ENCODE measurements around the gene CCNB1IP1.
"Not testable (repeated sequence)": the region's sequence is repeated elsewhere in the genome, so short reads cannot be mapped to it uniquely, and the experiment has no call there.

Gene CCNB1IP1

GRCh38 chr14:20347747-20348146, 14.7 kb upstream of the CCNB1IP1 start:
- H3K4me3 ChIP-seq (ENCODE audit: low read depth, low read length): no peak overlapping the region
- no peak for TF ChIP-seq CTCF (IDR thresholded peaks at IDR 0.05; ENCODE audit: borderline replicate concordance, insufficient read depth, low read depth, low read length)

GRCh38 chr14:20346713-20347112, 13.6 kb upstream of the CCNB1IP1 start:
- no peak for TF ChIP-seq CTCF (IDR thresholded peaks at IDR 0.05; ENCODE audit: borderline replicate concordance, insufficient read depth, low read depth, low read length)
- no peak overlapping the region for H3K4me3 ChIP-seq (ENCODE audit: low read depth, low read length)

DNA sequence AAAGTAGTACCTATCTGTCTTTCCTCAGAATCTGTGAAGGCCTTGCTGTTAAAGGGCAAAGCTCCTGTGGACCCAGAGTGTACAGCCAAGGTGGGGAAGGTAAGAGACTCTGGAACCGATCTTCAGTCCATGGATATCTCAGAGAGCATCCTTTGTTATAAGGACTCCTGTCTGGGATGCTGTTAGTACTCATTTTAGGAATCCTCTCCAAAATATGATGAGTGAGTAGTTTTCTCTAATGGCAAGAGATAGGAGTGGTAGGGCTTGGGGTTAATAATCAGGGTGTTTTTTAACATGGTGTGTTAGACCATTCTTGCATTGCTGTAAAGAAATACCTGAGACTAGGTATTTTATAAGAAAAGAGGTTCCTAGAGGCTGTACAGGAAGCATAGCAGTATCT, 12.3 kb upstream of the CCNB1IP1 start:
- no peak overlapping the region for H3K4me3 ChIP-seq (ENCODE audit: low read depth, low read length)
- no peak for TF ChIP-seq CTCF (IDR thresholded peaks at IDR 0.05; ENCODE audit: borderline replicate concordance, insufficient read depth, low read depth, low read length)

GRCh38 chr14:20343862-20344220, 10.8 kb upstream of the CCNB1IP1 start:
- TF ChIP-seq CTCF (IDR thresholded peaks at IDR 0.05; ENCODE audit: borderline replicate concordance, insufficient read depth, low read depth, low read length): no peak
- peak overlapping the region; percentile 75 for H3K4me3 ChIP-seq (ENCODE audit: low read depth, low read length)

GRCh38 chr14:20343092-20343861, 10.2 kb upstream of the CCNB1IP1 start, which contains the start of gene PARP2:
TSS of gene PARP2 (plus strand) at chr14:20343635. CDS start at chr14:20343642, 7 bp downstream.
- no peak for TF ChIP-seq CTCF (IDR thresholded peaks at IDR 0.05; ENCODE audit: borderline replicate concordance, insufficient read depth, low read depth, low read length)
- peak within 1 kb of the TSS; percentile 75 for H3K4me3 ChIP-seq (ENCODE audit: low read depth, low read length)

GRCh38 chr14:20341646-20342045, 8.6 kb upstream of the CCNB1IP1 start:
- H3K4me3 ChIP-seq (ENCODE audit: low read depth, low read length): peak overlapping the region; percentile 75
- TF ChIP-seq CTCF (IDR thresholded peaks at IDR 0.05; ENCODE audit: borderline replicate concordance, insufficient read depth, low read depth, low read length): no peak

DNA sequence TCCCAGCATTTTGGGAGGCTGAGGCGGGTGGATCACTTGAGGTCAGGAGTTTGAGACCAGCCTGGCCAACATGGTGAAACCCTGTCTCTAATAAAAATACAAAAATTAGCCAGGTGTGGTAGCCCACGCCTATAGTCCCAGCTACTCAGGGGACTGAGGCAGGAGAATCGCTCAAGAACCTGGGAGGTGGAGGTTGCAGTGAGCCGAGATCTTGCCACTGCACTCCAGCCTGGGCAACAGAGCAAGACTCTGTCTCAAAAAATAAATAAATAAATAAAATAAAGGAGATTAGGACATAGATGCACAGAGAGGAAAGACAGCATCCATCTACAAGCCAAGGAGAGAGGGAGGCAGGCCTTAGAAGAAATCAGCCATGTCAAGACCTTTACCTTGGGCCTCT, 8.0 kb upstream of the CCNB1IP1 start:
- H3K4me3 ChIP-seq (ENCODE audit: low read depth, low read length): not testable (repeated sequence)
